ENCODE results near the gene SYNPR.

Gene SYNPR

DNA sequence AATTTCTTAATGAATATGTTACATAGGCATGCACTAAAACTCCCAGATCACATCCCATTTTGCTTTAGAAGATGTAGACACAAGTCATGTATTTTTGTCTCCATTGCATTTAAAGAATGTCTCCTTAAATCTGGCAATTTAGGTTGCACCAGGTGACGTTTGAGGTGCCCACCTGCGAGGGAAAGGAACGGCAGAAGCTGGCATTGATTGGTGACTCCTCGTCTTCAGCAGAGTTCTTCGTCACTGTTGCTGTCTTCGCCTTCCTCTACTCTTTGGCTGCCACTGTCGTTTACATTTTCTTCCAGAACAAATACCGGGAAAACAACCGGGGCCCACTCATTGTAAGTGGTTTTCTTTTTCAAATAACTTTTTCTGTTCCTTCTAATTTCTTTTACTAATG lies 278.3 kb downstream of the SYNPR start:
- no peak for DNase-seq (ENCODE audit: low spot score)

DNA sequence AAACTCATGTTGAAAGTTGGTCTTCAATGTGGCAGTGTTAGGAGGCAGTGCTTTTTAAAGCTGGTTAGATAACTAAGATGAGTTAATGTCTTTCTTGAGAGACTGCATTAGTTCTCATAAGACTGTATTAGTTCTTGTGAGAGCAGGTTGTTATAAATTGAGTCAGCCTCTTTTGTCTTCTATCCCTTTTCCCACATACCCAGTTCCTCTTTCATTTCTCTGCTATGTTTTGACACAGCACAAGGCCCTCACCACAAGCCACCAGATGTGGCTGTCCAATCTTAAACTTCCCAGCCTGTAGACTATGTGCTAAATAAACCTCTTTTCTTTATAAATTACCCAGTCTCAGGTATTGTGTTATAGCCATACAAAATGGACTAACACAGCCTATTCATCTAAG lies 279.8 kb downstream of the SYNPR start:
- no peak for DNase-seq (ENCODE audit: low spot score)

DNA sequence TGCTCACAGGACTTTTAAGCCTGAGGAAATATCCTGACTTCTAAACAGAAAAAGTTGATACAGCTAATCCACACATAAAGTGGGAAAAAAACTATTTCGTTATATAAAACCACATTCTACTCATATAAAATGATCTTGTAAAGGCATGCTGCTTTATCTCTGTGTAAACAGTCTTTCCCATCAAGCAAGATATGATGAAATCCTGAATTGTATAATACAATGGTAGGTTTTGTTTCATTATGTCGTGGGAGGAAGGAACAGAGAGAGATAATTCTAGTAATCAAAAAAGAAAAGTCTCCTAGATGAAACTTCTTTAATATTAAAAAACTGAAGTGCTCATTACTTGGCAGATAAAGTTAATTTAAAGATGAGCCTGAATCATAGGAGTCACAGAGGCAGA lies 281.8 kb downstream of the SYNPR start:
- DNase-seq (ENCODE audit: low spot score): no peak

DNA sequence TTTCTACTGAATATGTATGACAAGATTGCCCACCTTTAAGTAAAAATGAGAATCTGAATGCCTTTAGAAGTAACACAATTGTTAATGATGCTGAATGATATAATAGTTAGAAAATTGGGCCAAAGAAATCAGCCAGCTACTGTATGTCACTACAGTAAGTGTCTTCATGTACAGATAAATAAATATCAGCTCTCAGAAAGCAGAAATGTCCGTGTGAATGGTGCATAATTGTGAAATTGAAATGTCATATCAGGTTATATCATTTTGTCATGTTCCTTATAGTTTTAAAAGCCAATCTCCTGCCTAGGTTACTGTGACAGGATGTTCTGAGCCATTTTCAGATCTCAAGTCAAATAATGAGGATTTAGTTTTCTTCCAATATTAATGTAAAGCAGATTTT lies 283.8 kb downstream of the SYNPR start:
- DNase-seq (ENCODE audit: low spot score): no peak

DNA sequence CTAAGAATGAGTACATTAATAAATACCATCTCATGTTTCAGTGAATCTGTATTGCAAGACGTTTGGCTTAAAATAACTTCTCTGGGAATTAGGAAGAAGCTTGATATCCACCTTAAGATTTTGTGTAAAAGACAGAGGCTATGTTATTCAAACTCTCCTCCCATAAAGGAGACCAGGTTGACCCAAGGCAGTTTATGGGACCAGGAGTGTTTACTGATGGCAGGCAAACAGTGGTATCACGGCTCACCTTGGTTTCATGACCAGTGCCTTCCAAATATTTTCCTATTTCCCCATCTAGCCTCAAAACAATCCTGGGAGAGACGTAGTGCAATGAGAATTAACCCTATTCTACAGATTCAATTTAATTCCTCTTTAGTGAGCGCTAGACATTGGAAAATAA lies 284.2 kb downstream of the SYNPR start:
- no peak for DNase-seq (ENCODE audit: low spot score)

DNA sequence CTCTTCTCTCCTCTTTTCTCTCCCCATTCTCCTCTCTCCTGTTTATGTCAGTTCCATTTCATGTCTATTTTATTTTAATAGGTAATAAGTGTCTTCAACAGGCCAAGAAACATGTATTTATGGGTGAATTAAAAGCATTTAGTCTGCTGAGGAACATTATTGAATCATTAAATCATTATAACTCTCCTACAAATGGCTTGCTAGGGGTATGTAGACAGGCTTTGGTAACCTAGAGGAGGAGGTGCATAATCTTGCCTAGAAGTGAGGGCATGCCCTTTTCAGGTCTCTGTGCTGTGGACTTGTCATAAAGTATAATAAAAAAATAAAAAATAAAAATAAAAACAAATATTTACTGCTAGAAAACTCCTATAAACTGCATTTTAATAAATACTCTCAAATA lies 285.5 kb downstream of the SYNPR start:
- DNase-seq (ENCODE audit: low spot score): no peak

DNA sequence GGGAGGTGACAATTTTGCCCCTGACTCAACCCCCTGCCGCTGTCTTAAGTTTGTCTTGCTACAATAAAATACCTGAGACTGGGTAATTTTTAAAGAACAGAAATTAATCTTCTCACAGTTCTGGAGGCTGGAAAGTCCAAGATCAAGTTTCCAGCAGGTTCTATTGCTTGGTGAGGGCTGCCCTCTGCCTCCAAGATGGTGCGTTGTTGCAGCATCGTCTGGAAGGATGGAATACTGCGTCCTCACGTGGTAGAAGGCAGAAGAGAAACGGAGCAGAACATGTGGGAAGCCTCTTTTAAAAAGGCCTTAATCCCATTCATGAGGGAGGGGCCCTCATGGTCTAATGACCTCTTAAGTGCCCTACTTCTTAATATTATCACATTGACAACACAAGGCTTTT lies 287.1 kb downstream of the SYNPR start:
- DNase-seq (ENCODE audit: low spot score): no peak

DNA sequence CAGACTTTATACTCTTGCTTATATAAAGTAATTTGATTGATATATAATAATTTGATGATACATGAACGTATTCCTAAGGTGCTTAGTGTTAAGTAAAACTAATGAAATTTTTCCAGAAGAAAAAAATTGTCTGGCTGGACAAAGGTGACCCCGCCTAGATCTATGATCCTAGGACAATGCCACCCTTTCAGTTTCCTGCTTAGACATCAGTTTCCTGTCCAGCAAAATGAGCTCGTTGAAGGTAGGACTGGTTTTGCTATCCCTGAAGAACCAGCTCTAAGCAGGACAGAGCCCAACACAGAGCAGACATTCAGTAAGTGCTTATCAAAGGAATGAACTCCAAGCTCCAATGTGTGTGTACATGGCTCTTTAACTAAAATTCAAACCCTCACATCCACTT lies 293.6 kb downstream of the SYNPR start:
- DNase-seq (ENCODE audit: low spot score): no peak

DNA sequence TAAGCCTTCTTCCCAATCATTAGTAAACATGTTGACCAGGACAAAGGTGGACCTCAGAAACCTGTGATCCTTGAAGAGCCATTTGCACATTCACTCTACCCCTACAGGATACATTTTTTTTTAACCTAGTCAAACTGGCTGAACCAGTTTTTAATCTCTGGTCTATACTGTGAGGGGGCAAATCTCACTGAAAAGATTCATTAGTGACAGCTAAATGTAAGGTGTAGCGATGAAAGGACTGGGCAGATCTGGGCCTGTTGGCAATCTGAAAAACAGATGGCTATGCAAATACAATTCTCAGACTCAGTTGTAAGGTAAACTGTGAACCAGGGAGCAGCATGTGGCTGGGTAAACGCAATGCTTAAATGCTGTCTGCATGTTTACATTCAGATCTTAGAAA lies 298.7 kb downstream of the SYNPR start:
- no peak for DNase-seq (ENCODE audit: low spot score)

DNA sequence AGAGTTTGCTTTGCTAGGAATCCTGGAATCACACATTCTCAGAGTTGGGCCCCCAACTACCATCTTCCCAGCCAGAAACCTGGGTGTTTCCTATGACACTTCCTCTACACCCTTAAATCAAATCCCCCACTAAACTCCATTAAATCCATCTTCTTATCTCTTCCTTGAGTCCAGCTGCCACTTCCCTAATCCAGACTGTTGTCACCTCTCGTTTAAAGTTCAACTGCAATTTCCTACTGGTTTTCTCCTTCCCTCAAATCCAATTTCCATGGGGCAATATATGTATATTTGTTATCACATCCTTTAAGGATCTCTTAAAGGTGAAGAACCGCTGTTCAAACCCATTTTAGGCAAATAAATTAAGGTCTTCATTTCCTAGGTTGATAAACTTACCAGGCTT lies 300.8 kb downstream of the SYNPR start:
- no peak for DNase-seq (ENCODE audit: low spot score)

DNA sequence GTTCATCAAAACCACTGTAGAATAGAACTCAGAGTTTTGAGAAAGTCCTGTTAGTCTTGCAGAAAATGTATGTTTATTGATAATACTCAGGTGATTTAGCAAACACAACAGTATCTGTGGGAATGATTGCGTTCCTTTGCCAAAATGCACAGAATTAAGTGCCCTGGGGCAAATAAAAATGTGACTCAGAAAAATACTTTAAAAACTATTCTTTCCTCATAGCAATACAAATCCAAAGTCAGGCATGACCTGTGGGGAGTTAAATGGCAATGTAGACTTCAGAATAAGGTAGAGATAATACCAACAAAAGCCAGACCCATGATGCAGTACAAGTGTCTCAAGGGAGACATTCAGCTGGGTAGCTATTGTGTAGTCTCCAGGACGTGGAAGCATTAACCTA lies 302.0 kb downstream of the SYNPR start:
- DNase-seq (ENCODE audit: low spot score): no peak

DNA sequence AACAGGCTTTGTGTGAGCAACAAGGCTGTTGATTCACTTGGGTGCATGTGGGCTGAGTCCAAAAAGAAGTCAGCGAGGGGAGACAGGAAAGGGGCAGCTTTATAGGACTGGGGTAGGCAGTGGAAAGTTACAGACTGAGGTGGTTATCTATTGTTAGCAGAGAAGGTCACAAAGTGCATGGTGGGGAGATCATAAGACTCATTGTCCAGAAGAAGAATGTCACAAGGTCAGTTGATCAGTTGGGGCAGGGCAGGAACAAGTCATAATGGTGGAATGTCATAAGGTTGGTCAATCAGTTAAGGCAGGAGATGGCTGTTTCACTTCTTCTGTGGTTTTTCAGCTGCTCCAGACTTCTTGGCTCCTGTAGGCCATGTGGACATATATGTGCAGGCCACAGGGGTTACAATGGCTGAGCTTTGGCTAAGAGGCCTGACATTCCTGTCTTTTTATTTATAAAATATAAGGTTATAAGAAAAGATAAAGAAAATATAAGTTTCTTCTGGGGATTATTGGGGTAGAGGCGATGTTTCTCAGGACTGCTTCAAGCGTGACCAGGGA lies 304.9 kb downstream of the SYNPR start:
- DNase-seq (ENCODE audit: low spot score): no peak

DNA sequence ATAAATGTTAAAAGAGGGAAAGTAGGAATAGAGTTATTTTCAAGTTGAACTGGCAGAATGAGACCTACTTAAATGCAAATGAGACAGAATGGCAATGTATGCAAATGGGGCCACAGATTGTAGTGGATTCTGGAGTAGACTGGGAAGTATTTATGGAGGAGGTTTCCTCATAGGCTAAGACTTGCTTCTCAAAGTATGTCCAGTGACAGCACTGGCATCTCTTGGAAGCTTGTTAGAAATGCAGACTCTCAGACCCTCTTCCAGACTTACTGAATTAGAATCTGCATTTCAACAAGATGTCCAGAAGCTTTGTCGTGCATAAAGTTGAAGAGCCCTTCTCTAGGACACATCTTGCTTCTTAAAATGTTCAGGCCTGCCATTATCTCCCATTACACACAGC lies 306.6 kb downstream of the SYNPR start:
- no peak for DNase-seq (ENCODE audit: low spot score)

DNA sequence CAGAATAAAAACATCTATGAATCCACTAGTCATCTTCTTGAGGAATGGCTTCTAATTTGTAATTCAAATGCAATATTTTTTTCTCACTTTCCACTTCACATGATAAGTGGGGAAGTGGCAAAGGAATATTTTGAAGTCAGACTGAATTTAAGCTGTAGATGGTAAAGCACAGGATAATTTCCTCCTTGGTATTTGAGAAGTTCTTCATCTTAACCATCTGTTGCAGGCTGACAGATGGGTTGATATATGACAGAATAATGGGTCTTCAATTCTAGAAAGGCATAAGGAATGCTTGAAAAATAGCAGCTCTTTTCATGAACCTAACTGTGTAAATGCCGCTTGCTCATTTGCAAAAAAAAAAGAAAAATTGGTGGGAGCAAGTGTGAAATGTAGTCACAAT lies 307.8 kb downstream of the SYNPR start:
- DNase-seq (ENCODE audit: low spot score): no peak

DNA sequence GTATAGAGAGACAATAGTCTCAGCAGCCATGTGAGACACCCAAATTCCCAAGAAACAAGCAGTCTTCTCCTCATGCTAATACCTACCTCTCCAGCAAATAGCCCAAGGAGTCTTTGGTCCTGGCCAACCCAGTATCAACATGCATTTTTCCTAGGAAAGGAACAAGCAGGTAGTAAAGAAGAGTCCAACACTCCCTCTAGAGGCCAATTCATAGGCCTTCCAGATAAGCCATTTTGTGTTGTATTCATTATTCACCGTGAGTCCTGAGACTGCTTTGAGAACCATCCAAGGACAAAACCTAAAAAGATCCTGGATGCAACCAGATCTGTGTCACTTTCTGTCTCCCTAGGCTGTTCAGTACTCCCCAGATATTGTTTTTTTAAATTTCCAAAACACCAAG lies 310.8 kb downstream of the SYNPR start:
- no peak for DNase-seq (ENCODE audit: low spot score)

DNA sequence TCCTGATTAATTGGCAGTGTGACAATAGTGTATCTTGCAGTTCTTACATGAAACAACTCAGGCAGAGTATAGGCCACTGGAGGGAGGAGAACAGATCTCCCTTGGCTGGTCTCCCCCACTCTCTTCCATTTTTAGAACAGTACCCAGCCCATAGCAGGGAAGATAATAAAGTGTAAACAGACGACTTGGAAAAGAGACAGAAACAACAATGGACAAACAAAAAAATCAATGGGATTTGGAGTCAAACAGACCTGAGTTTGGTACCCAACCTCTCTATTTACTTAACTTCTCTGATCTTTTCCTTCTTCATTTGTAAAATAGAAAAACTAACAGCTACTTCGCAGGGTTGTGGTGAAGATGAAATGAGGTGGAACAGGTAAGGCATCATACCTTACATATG lies 315.7 kb downstream of the SYNPR start:
- DNase-seq (ENCODE audit: low spot score): no peak

DNA sequence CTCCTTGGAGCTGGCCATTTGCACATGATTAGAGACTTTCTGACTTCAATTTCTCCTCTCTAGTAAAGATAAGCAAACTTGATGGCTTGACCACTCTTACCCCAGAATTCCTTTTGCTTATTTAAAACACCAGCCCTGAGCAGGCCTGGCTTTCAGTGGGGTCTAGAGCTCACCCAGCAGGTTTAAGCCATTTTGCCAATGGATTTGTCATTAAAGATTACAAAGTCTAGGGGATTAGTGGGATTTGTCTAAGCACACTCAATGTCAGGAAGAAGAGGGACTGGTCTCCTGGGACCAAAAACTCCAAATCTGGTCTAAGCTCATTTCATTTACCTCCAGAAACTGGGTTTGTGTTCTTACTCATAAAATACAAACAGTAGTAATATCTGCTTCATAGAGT lies 317.1 kb downstream of the SYNPR start:
- no peak for DNase-seq (ENCODE audit: low spot score)

DNA sequence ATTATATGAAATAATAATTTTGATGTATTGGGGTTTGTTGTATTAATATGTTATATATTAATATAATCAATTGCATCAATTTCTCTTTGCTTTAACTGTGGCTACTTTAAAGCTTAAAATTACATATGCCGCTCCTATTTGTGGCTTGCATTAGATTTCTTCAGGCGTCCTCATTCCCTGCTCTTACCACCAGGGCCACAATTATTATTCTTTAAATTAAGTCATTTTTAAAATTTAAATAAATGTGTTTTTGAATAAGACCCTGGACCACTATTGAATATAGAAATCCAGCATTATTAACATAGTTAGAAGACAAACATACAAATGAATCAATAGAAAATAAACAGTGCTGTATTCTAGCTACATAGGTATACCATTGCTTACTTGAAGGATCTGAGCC lies 318.9 kb downstream of the SYNPR start:
- DNase-seq (ENCODE audit: low spot score): no peak

DNA sequence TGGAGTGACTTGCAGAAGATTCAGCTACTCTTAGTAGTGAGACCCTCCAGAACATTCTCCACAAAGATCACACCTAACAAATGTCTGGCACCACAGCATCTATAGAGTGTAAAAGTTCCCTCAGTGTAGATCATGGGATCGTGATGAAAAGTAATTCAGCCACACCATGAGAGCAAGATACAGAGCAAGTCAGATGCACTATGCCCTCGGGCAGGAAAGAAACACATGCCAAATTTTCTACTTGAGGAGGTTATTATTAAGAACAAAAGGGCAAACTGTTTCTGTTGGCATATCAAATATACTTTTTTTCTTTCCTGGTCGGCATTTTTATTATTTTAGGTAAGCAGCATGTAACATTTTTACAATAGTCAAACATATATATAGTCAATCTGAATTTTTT lies 329.6 kb downstream of the SYNPR start:
- no peak for DNase-seq (ENCODE audit: low spot score)

DNA sequence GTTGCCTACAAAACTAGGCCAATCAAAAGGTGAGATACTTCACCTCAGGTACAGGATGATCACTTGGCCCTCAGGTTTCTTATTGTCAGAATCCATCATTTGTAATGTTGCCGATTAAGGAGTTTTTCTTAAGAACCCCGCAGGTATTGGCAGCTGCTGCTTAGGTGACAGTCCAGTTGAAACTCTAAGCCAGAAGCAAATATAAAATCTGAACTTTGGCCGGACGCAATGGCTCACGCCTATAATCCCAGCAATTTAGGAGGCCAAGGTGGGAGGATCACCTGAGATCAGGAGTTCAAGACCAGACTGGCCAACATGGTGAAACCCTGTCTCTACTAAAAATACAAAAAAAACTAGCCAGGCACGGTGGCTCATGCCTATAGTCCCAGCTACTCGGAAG lies 331.3 kb downstream of the SYNPR start:
- DNase-seq (ENCODE audit: low spot score): no peak

DNA sequence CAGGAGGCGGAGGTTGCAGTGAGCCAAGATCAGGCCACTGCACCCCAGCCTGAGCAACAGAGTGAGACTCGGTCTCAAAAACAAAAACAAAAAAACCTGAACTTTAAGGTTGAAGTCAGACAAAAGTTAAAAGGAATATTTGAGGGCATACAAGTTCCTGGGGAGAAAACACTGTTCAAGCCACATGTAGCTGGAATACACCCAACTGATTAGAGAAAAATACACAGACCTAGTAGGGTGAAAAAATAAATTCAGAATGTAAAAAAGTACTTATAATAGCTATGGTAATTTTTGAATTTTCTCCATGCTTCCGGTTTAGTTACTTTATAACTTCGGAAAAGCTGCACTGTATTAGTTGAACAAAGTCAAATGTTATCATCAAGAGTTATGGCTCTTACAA lies 331.7 kb downstream of the SYNPR start:
- DNase-seq (ENCODE audit: low spot score): no peak

DNA sequence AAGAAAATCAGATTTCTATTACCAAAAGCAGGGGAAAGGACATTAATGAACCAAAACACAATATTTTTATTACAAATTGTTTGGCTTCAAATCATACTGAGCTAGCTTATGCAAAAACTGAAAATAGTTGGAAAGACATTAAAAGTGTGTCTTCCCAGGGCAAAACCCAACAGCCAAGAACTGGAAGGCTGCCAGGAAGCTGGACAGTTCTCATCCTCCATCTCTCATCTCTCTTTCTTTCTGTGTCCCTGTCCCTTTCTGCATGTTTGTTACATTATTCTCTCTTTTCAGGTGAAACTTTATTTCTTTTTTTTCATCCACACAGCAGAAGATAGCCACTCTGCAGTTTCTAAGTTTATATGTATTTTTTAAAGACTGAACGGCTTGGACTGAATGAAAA lies 333.3 kb downstream of the SYNPR start:
- no peak for DNase-seq (ENCODE audit: low spot score)

DNA sequence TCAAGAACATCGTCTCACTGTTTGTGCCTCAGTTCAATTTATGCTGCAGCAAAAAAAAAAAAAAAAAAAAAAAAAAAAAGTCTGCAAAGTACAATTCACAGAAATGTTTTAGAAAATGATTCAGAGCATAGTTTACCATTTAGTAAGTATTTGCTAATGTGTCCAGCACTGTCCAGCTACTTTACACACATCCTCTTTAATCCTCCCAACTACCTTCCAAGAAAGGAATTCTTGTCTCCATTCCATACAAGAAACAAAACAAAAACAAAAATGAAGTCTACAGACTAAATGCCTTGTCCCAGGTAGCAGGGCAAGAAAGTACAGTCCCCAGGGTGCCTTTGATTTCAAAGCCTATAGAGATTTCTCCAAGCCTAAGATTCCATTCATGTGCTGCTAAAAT lies 335.5 kb downstream of the SYNPR start:
- DNase-seq (ENCODE audit: low spot score): no peak

DNA sequence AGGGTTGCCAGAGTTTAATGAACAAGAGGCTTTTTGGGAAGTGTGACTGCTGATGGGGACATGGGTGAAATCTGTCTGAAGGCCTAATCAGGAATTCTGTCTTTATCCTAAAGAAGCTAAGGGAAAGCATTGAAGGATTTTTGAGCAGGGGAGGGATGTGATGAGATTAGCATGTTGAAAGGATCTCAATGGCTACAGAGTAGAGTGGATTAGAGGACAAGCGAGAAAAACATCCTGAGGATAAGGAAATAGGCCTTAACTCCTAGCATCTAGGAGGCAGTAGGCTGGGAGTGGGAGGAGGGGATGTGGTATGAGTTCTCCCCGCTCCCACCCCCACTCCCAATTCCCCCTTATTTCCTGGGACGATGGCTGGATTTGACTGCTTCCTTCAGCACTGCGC lies 339.3 kb downstream of the SYNPR start:
- no peak for DNase-seq (ENCODE audit: low spot score)

DNA sequence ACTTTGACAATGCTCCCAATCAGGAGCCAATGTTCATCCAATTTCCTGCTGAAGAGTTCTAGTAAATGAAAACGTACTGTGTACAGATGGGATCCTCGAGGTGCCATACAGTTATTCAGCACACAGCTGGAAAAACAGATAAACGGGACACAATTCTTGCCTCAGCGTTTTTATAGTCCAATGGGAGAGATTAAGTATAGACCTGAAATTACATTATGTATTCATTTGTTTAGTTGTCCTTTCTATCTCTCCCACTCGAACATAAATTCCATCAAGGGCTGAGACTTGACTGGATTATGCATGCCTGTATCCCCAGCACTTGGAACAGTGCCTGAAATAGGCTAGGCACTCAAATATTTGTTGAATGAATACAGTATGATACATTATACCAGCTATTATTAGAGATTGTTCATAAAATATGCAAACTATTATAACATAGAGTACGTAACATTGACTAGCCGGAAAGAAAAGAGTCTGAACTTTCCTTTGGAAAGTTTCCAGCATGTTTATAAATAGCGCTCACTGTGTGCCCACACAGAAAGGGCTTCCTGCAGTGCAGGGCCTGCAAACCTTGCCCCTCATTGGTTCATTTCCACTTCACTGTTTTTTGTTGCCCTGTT lies 346.9 kb downstream of the SYNPR start:
- DNase-seq (ENCODE audit: low spot score): no peak
